Choroid plexus epithelial cell (primary cell): ENCODE results near the gene GPR63.

Experiments used
- DNase-seq: peaks from one replicate; pipeline ENCODE4 v3.0.0-alpha.2; 2010; ENCODE audit warnings: low read depth
- H3K4me3 ChIP-seq: 2 replicates; pipeline ENCODE4 v1.5.1; 2011; ENCODE audit warnings: low read depth, mild to moderate bottlenecking, control low read depth, low read length, moderate library complexity
- CTCF ChIP-seq: conservative IDR thresholded peaks from 2 replicates; pipeline ENCODE4 v1.5.1; 2011; ENCODE audit warnings: low read depth, mild to moderate bottlenecking, control low read depth, inconsistent platforms, low read length, moderate library complexity

GPR63 gene

GRCh38 chr6:96809119-96809518 is 28.2 kb downstream of the GPR63 start:
- no peak overlapping the region for H3K4me3 ChIP-seq
- TF ChIP-seq CTCF, result no peak
- peak; percentile 57 for DNase-seq

- H3K4me3 ChIP-seq, result no peak overlapping the region
- no peak for DNase-seq
Observed at GRCh38 chr6:96803106-96803481, 34.2 kb downstream of the GPR63 start.

GRCh38 chr6:96795481-96795880 is 41.8 kb downstream of the GPR63 start:
- no peak for DNase-seq
- no peak for TF ChIP-seq CTCF
- H3K4me3 ChIP-seq, result no peak overlapping the region

More at GRCh38 chr6:96803106-96803481, 34.2 kb downstream of the GPR63 start:
- no peak for TF ChIP-seq CTCF

GRCh38 chr6:96794980-96795379 is 42.3 kb downstream of the GPR63 start:
- H3K4me3 ChIP-seq, result no peak overlapping the region

GRCh38 chr6:96792561-96793190 is 44.6 kb downstream of the GPR63 start:
- TF ChIP-seq CTCF, result no peak
- no peak for DNase-seq
- no peak overlapping the region for H3K4me3 ChIP-seq

More at GRCh38 chr6:96794980-96795379, 42.3 kb downstream of the GPR63 start:
- TF ChIP-seq CTCF, result peak; percentile 1
- DNase-seq, result peak; percentile 85

GRCh38 chr6:96789871-96790270 is 47.4 kb downstream of the GPR63 start:
- DNase-seq, result no peak
- no peak for TF ChIP-seq CTCF
- H3K4me3 ChIP-seq, result no peak overlapping the region
